GM19455 (cell line): Measurements from ENCODE around the gene TMEM72.
A peak's percentile ranks its signal among the peaks of the same experiment; 100 is the strongest.

Experiments used
- ATAC-seq: cut with Tn5 transposase; IDR thresholded peaks from one replicate; pipeline ENCODE4 v1.9.1; 2021; ENCODE audit not compliant: unreplicated experiment

The TMEM72 gene

DNA sequence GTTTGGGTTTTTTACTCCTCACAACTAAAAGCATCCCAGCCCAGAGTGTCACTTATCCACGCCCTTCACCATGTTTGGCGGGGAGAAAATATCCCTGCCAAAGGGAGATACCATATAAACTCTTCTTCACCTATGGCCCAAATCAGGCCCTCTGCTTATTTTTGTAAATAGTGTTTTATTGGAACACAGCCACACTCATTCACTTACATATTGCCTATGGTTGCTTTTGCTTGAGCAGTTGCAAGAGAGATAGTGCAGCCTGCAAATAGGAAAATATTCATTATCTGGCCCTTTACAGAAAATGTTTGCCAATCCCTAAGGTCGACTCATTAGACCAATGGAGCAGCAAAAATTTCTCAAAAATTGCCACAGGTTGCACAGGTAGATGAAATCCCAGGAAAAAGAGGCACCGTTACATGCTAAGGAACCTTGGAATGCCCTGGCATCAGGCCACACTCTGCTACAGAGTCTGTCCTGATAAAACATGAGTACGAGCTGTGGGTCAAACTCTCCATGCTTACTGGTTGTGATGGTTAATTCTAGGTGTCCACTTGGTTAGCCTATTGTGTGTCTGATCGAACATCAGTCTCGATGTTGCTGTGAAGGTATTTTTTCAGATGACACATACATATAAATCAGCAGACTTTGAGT lies 40.6 kb downstream of the TMEM72 start:
- ATAC-seq, result no peak

DNA sequence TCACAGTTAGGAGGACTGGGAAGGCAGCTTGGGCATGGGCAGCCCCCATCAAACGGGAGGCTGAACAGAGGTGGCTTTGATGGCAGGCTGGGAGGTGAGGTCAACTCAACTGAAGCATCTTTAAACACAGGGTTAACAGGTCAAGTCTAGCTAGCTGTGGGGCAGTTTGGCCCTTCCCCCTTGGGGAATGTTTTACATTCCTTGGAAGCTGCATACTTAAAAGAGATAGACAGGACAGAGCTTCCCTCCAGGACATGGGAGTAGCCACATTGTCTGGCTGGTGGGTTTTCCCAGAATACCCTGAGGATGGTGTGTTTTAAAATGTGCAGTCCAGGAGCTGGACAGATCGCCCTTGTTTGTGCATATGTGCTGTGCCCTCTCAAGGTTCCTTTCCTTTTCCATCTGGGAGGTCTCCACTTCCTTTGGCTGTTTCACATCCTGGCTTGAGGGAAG lies 41.7 kb downstream of the TMEM72 start:
- no peak for ATAC-seq

DNA sequence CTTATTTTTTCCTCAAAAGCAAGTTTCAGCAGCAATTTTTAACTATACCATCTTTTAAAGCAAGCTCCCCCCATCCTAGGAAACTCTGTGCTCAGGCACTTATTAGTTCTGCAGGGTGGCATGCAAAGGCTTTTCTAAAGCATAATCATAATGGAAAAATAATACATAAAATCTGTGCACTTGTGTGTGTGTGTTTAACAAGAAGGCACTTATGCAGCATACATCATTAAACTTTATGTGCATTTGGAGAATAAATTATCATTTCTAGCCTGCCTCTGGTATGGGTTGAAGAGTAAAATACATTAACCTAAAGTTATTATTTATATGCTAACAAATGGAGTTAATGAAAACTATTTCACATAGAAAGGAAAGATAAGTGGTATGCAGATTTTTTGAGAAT lies 42.9 kb downstream of the TMEM72 start:
- no peak for ATAC-seq

DNA sequence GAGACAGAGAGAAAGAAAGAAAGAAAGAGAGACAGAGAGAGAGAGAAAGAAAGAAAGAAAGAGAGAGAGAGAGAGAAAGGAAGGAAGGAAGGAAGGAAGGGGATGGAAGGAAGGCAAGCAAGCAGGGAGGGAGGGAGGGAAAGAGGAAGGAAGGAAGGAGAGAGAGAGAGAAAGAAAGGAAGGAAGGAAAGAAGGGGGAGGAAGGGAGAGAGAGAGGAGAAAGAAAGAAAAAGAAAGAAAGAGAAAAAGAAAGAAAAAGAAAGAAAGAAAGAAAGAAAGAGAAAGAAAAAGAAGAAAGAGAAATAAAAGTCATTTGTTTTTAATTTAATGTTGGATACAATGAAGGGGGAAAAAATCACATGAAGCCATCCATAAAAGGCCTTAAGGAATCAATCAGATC lies 43.8 kb downstream of the TMEM72 start:
- no peak for ATAC-seq

DNA sequence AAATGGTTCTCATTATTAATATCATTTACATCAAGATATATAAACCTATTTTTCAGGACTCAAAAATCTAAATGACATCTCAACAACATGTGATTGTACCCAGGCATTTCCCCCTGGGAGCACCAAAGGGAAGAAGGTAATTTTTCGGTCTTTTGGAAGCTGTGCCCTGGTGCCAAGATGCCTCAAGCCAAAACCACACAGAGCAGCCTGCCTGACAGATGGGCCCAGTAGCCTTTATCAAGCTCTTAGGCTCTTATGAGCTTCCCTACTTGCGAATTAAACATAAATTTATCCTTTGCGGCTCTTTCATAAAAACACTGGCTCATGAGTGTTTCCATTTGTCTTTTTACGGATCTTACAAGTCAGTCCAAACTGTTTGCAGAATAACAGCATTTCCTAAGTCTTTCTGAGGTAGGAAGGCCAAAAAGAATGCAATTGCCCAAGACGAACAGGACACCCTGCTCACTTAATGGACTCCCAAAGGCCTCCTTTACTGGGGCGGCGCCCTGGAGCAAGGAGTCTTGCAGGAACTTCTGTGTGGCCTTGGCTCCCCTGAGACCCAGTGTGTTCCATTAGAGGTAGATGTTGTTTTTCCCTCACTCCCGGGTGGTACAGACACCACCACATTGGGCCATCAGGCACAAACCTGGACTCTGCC lies 44.4 kb downstream of the TMEM72 start:
- no peak for ATAC-seq

DNA sequence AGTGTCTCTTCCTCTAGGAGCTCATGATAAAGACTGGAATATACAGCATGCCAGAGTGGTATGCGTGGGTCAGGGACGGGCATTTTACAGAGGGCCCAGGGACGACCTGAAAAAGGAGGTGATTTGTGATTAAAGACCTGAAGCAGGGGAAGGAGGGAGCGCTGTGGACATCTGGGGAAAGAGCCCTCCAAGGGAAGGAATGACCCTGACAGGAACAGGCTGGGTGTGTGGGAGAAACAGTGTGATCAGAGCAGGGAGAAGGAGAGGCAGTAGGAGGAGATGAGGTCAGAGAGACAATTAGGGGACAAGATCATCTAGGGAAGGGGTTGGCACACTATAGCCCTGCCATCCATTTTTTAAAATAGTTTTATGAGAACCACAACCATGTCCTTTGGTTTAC lies 45.1 kb downstream of the TMEM72 start:
- no peak for ATAC-seq

DNA sequence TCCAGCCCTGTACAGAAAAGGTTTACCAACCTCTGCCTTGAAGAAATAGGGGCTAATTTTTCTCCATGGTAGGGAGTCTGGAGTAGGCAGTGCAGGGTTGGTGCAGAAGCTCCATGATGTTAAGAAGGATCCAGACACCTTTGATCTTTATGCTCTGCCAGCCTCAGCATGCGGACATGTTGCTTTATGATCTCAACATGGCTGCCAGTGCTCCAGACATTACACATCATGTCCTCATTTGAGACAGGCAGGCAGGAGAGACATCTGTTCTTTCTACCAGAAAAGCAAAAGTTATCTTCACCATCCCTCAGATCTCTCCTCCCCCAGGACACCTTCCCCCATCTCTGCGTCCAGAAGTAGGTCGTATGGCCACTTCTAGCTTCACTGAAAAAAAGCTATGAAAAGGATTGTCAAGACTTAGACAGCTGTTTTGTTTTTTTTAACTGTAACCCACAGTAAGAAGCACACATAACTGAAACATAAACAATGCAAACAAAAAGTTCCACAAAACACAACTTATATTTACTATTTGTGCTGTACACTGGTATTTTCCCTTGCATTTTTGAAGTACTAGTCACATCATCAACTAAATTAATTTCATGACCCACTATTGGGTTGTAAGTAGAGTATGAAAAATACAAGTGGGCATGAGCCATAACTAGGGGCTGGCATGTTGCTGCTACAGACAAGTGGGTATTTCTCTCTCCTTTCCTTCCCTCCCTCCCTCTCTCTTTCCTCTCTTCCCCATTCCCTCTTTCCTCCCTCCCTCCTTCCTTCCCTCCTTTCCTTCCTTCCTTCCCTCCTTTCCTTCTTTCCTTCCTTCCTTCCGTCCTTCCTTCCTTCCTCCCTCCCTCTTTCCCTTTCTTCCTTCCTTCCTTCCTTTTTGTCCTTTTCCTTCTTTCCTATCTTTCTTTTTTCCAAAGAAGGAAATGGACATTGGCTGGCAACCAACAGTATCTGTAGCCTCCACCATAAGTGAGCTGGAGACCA lies 45.9 kb downstream of the TMEM72 start:
- ATAC-seq, result no peak

DNA sequence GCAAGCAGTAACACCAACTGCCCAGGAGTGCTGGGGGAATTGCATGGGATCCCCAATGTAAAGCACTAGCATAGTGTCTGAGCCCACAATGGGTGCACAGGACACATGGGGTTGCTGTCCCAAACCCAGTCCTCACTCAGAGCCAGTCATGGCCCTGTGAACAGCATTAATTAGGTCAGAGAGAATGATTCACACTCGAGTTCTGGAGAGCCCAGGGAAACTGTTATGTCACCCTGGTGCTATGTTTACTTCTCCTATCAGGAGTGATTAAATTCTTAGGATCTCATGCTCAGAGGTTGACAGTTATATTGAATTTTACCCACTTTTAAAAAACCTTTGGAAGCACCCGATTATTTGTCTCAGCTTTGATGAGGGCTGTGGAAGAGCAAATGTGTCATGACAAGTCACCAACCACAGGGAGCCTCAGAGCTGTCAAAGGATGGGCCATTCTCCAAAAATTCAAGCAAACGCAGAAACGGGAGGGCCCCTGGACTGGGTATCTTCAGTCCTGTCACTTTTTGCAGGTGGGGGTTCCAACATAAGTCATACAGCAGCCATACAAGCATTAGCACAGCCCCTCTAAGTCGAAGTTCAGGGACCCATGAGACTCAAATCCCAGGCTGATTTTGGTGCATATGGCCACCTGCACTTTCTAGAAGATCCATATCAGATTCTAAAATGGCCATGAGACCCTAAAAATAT lies 47.2 kb downstream of the TMEM72 start:
- ATAC-seq, result no peak

DNA sequence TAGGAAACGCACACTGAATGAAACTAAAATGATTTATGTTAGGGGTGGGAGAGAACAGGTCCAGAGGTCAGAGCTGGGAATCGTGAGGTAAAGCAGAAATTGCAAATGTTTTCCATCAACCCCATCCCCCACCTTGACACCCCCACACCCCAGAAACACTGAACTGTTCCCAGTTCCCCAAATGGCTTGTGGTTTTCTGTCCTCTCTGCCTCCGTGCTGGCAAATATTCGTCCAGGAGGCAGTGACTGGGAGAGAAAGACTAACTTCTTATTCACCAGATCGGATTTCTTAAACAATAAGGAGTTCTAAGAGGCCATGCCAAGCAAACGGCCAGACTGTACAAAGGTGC lies 47.7 kb downstream of the TMEM72 start:
- no peak for ATAC-seq

DNA sequence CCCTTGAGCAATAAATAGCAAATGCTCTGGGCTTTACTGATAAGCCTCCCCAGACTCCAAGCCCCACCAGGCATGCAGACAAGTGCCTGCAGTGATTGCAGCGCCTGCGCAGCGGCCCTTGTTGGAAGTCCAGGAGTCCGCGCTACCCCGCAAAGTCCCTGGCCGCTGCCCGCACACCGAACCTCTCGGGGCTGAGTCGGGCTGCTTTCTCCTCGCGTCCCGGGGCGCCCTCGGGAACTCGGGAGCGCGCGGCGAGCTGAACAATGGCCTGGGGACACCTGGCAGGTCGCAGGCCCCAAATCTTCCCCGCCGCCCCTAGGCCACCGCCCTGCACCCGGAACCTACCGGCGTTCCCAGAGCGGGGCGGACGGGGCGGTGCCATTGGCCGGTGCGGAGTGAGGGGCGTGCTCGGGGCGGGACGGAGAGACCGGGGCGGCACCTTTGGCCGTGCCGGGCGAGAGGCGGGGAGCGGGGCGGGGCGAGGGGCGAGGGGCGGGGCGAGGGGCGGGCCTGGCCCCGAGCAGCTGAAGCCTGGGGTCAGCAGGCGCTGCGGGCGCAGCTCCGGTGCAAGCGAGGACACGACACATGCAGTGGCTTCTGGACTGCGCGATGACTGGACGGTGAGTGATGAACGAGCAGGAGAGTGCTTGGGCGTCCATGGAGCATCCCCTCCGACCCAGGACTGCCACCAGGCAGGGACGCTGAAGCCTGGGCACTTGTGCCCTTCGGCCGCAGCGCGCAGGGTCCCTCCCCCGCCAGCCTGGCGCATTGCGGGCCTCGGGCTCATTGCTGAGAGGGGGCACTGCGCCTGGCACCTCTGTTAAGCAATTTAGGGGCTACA lies 48.3 kb downstream of the TMEM72 start, which contains the start of gene RASSF4:
Gene RASSF4 (plus strand): TSS at position 556 of the 841 bp plus-strand sequence. CDS start 10,401 bp downstream, outside the sequence.
- peak; percentile 97 for ATAC-seq

DNA sequence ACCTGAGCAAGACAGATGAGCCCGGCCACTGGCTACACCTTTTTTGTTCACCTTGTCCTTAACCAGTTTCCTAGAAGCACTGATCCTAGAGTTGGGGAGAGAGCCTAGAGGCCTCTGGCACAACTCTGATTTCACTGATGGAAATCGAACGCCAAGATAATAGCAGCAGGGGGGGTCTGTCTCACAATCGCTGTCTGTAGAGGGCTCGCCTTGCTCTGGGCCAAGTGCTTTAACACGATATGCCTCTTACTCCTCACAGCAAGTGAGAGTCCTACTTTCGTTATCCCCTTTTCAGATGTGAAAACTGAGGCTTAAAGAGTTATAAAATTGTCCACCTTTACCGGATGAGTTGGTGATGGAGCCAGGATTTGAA lies 48.9 kb downstream of the TMEM72 start:
- ATAC-seq, result no peak

DNA sequence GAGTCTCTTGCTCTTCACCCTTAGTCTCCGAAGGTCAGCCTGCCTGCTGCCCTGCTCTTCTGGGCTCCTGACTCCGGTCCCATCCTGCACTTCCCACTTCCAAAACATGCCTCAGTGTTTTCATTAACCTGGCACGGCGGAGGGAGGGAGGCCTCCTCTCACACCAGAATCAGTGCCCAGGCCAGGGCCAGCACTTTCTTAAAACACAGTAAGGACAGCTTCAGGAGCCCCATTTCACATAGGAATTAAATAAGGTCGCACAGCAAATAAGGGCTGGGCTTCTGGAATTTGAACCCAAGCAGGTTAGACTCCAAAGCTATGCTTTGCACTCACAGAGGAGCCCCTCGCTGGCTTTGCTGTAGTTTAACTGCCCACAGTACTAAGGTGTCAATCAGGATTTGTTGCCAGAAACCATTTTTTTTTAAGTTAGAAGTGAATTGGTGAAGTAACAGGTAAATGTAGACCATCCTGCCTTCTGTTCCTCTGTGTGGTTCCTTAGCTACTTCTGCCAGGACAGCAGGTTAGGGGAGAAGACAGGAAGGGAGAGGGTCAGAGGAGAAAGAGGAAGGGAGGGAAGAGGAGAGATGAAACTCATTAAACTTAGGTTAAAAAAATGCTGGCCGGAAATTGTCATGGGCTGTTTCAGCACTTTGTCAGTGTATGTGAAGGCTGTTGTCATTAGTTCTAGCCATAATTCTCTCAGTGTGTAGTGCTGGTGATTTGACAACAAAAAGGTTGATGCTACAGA lies 49.5 kb downstream of the TMEM72 start:
- no peak for ATAC-seq

DNA sequence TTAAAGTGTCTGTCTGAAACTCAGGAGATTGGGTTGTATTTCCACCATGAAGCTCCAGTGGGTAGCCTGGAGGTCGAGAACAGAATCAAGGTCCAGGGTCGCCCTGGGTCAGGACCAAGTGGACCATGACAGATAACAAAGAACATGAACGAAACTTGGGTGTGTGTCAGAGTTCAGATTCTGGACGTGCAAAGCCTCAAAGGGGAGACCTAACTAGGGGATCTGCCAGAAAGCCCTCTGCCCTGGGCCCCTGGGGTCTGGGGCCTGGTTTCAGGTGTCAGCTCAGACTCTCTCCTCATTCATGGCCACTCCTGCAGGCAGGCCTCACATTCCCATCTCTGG lies 50.1 kb downstream of the TMEM72 start:
- no peak for ATAC-seq

DNA sequence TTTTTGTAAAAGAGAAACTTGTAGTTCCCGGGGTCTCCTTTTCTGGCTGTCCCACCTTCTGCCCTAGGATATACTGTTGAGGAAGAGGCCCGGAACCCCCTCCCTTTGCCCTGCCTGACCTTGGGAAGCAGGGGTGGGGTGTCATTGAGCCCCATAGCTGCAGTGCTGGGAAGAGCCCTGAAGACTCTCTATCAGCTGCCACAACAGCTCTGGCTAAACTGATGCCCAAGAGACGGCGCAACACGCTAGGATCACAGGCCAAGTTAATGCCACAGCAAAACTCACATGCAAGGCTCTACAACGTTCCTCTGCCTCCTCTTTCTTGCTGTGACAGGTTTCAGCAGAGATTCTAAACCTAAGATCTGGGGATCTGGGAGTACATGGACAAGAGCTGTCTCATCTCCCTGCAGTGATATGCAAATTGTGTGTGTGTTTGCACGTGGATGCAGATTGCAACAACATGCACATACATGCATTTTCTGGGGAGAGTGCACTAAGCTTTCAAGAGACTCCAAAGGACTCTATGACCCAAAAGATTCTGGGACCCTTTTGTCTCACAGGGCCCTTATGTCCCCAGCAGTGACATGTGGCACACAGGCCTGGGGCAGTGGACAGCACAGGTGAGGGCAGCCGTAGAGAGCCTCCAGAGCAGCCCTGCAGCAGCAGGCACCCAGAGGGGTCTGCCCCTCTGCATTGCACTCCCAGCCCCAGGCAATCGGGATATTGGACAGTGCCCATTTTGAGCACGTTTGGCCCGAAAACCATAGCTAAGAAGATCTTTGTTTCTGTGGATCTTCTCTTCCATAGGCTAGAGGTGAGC lies 51.0 kb downstream of the TMEM72 start:
- no peak for ATAC-seq

DNA sequence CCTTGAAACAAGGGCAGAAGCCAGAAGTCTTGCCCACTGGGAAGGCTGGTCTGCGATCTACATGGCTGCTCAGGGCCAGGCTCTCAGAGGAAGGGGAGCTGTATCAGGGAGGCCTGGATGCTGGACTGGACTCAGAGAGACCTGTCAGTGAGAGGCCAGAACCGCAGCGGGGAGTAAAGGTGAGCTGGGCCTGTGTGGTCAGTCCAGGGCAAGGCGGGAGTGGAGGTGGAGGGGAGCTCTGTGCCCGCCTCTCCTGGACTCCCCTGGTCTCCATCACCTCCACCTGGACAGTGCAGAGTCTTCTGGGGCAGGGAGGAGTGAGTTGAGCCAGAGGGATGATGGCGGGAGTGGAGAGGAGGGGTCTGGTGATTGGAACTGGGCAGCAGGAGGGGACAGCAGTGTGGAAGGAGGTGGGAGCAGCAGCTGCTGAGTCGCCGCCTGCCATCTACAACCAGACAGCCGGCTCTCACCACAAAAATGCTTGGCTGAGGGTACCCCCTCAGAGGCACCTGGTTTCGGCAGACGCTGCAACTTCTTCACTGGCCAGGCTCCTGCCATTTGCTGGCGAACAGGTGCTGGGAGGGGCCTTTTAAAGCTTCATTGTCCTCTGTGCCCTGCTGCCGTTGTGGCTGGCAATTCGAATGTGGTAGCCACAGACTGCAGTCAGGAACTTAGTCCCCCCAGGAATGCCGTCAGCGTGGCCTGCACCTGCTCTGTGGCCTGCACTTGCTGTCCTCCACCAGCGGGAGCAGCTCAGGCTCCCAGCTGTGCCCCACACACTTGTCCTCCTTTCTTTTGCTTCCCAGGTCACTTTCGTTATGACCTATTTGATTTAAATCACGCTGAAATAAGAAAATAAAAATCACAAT lies 52.0 kb downstream of the TMEM72 start:
- peak; percentile 20 for ATAC-seq

DNA sequence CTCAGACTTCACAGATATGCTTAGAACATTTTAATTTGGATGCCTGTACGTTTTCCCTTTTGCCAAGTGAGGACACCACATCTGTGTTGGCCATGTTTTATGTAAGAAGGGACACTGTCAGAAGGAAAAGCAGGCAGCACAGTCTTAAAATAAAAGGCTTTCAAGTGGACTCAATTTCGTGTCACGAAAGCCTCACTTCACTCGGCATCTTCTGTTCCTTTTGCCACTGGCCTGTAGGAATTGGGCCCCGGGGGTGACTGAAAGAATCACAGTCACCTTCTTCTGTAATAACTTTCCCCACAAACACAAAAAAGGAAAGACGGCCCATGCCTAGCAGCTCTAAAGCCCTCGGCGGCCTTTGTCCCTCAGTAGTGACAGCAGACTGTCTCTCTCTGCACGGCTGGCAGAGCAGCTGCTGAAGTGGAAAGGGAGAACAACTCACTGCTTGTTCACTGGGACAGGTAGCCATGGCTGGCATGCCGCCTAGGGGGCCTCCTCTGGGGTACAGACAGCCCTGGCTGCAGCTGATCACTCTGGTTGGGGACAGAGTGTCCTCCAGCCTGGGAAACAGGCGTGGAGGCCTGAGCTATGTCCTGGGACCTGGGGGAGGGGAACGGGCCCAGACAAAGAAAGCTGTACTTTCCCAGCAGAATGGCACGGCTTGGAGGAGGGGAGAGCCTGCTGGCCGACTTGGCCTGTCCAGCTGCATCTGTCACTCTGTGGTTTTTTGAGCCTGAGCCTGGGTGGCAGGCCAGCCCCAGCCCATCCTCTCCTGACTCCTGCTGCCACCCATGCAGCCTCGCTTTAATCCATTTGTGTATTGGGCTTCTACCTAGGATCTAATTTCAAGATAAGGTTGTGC lies 52.9 kb downstream of the TMEM72 start:
- no peak for ATAC-seq

DNA sequence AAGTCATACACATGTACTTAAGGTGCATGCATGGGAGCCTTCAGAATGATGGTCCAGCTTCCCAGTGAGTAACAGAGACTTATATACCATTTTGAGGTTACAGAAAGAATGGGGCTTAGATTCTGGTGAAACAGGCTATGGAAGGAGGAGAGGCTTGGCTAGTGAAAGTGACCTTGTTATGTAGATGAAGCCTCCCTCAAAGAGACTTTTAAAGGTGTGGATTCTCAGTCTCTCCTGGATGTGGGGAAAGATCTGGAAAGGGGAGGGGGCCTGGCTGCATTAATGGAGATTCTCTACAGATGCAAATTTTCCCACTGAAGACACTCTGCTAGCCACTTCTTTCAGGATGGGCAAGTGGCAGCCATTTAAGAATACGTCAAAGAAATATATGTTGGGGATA lies 54.0 kb downstream of the TMEM72 start:
- ATAC-seq, result no peak
